CD4-positive, CD25-positive, alpha-beta regulatory T cell (primary cell): Measurements from ENCODE around the gene GOSR2. TPM values are rescaled to one million over a fixed set of nuclear protein-coding genes. Genes with fewer than 3 reads are reported as not detected.

Experiments
- ATAC-seq, 2 donors: fragments of 150-1000 bp; cut with Tn5 transposase; one replicate each; pipeline ENCODE4 v1.10.0; 2021; ENCODE audit warnings: low read depth in 2 of 2, moderate number of reproducible peaks in 2 of 2, moderate library complexity in 1 of 2
- DNase-seq, 3 donors: peaks; one replicate each; pipeline versions ENCODE4 v3.0.0 to v3.0.0-alpha.2; 2012 to 2022; ENCODE audit warnings: mixed read lengths in 1 of 3
- H3K27ac ChIP-seq: one replicate; pipeline ENCODE4 v1.7.0; 2013; ENCODE audit warnings: mild to moderate bottlenecking, low read length; ENCODE audit not compliant: insufficient read depth, poor library complexity, severe bottlenecking
- H3K27me3 ChIP-seq: one replicate; pipeline ENCODE4 v1.7.0; 2013; ENCODE audit warnings: low read length; ENCODE audit not compliant: control insufficient read depth, insufficient read depth
- H3K36me3 ChIP-seq: one replicate; pipeline ENCODE4 v1.7.0; 2013; ENCODE audit warnings: mild to moderate bottlenecking, low read length, moderate library complexity; ENCODE audit not compliant: control insufficient read depth, insufficient read depth
- H3K4me1 ChIP-seq: 2 replicates; pipeline ENCODE4 v1.7.0; 2013; ENCODE audit warnings: mild to moderate bottlenecking, low read length; ENCODE audit not compliant: insufficient read depth, control insufficient read depth, poor library complexity, severe bottlenecking
- H3K4me3 ChIP-seq: one replicate; pipeline ENCODE4 v1.7.0; 2013; ENCODE audit warnings: low read depth, mild to moderate bottlenecking, low read length, moderate library complexity
- H3K9me3 ChIP-seq, 2 experiments: 1 replicate in 1 of 2; 2 replicates in 1 of 2; pipeline ENCODE4 v1.7.0; 2013; ENCODE audit warnings: low read length in 2 of 2, mild to moderate bottlenecking in 1 of 2, moderate library complexity in 1 of 2; ENCODE audit not compliant: control insufficient read depth in 2 of 2
- H3K27ac Mint-ChIP-seq, 3 donors: one replicate each; pipeline ENCODE4 v1.8.0; 2020 to 2022; ENCODE audit warnings: mild to moderate bottlenecking in 3 of 3, mixed read lengths in 3 of 3, moderate library complexity in 2 of 3
- H3K27me3 Mint-ChIP-seq: one replicate; pipeline ENCODE4 v1.8.0; 2022; ENCODE audit warnings: mild to moderate bottlenecking, mixed read lengths
- H3K36me3 Mint-ChIP-seq: one replicate; pipeline ENCODE4 v1.8.0; 2020; ENCODE audit warnings: mixed read lengths
- H3K4me1 Mint-ChIP-seq, 4 donors: one replicate each; pipeline ENCODE4 v1.8.0; 2020 to 2022; ENCODE audit warnings: mixed read lengths in 4 of 4, mild to moderate bottlenecking in 1 of 4
- H3K4me3 Mint-ChIP-seq, 4 donors: one replicate each; pipeline ENCODE4 v1.8.0; 2020 to 2022; ENCODE audit warnings: mild to moderate bottlenecking in 4 of 4, mixed read lengths in 4 of 4, moderate library complexity in 3 of 4
- H3K9me3 Mint-ChIP-seq, 7 donors: one replicate each; pipeline ENCODE4 v1.8.0; 2020 to 2022; ENCODE audit warnings: mixed read lengths in 7 of 7, mild to moderate bottlenecking in 3 of 7, moderate library complexity in 2 of 7
- polyA plus RNA-seq, 4 donors: library from polyadenylated mRNA; unstranded; fragments of 300-500 nt; fragmentation: Illumina TruSeq; gene quantifications; one replicate each; pipeline ENCODE4 v1.2.3, GENCODE V29; 2021
- total RNA-seq: library from RNA; stranded (reverse); gene quantifications from one replicate; pipeline ENCODE4 v1.2.3, GENCODE V29; 2022

GOSR2 gene
- total RNA-seq = 65.4 TPM
- 10 to 100 TPM; 39.9 to 62.3 (median 53.1) TPM for polyA plus RNA-seq

- H3K4me1 ChIP-seq = peaks cover 24% of the 10 kb centered on the region
- Mint-ChIP-seq H3K4me1 (peaks cover 31 to 59% (median 46%) of the 10 kb centered on the region in 4 donors), H3K27me3 (peaks cover 5% of the 10 kb centered on the region), H3K9me3 (peaks cover 0 to 2% (median 0%) of the 10 kb centered on the region in 7 donors), H3K36me3 (peaks cover 4% of the 10 kb centered on the region), H3K27ac (peak within 1 kb of the TSS; percentile 100), H3K4me3 (peak within 1 kb of the TSS; percentile 93 to 96 (median 96))
- peak within 1 kb of the TSS; percentile 89 for H3K27ac ChIP-seq
- DNase-seq (peak; percentile 75 to 95 (median 91)), ATAC-seq (peak; percentile 93 to 94)
- no peaks in the 10 kb centered on the region for H3K27me3 ChIP-seq
- no peaks in the 10 kb centered on the region for H3K36me3 ChIP-seq
- no peaks in the 10 kb centered on the region for H3K9me3 ChIP-seq
- peak within 1 kb of the TSS; percentile 98 for H3K4me3 ChIP-seq
These were observed at the start of gene GOSR2 for GRCh38 chr17:46922804-46923635. Gene GOSR2, plus strand, starts transcription at chr17:46923160. Its CDS starts 33 bp downstream, at chr17:46923193.

- Mint-ChIP-seq H3K4me3 (no peak overlapping the region), H3K27me3 (peaks cover 4% of the 10 kb centered on the region), H3K36me3 (no peaks in the 10 kb centered on the region), H3K9me3 (no peaks in the 10 kb centered on the region), H3K4me1 (no peaks in the 10 kb centered on the region), H3K27ac (peak overlapping the region in 1 of 3 donors; percentile 56)
- DNase-seq = no peak
- no peak overlapping the region for H3K4me3 ChIP-seq
- ATAC-seq = no peak
- no peaks in the 10 kb centered on the region for H3K27me3 ChIP-seq
- H3K36me3 ChIP-seq = no peaks in the 10 kb centered on the region
- H3K27ac ChIP-seq = no peak overlapping the region
- no peaks in the 10 kb centered on the region for H3K9me3 ChIP-seq
- no peaks in the 10 kb centered on the region for H3K4me1 ChIP-seq
These were observed 48.9 kb upstream of the GOSR2 start for GRCh38 chr17:46873941-46874645.

GRCh38 chr17:46874906-46875305 lies 48.1 kb upstream of the GOSR2 start:
- H3K27me3 Mint-ChIP-seq = no peaks in the 10 kb centered on the region
- H3K27ac ChIP-seq = no peak overlapping the region
- H3K27ac Mint-ChIP-seq = no peak overlapping the region
- H3K4me3 ChIP-seq = no peak overlapping the region
- H3K36me3 ChIP-seq = no peaks in the 10 kb centered on the region
- H3K36me3 Mint-ChIP-seq = no peaks in the 10 kb centered on the region
- no peak for DNase-seq
- H3K4me3 Mint-ChIP-seq = no peak overlapping the region
- no peak for ATAC-seq
- no peaks in the 10 kb centered on the region for H3K9me3 ChIP-seq
- no peaks in the 10 kb centered on the region for H3K27me3 ChIP-seq
- no peaks in the 10 kb centered on the region for H3K4me1 ChIP-seq
- no peaks in the 10 kb centered on the region for H3K4me1 Mint-ChIP-seq
- peaks cover 0 to under 1% (median 0%) of the 10 kb centered on the region in 7 donors for H3K9me3 Mint-ChIP-seq

GRCh38 chr17:46875849-46876352 lies 47.1 kb upstream of the GOSR2 start:
- no peak overlapping the region for H3K27ac Mint-ChIP-seq
- no peaks in the 10 kb centered on the region for H3K36me3 ChIP-seq
- H3K4me3 Mint-ChIP-seq = no peak overlapping the region
- DNase-seq (no peak), ATAC-seq (no peak)
- no peaks in the 10 kb centered on the region for H3K27me3 ChIP-seq
- no peaks in the 10 kb centered on the region for H3K27me3 Mint-ChIP-seq
- no peaks in the 10 kb centered on the region for H3K36me3 Mint-ChIP-seq
- no peak overlapping the region for H3K27ac ChIP-seq
- H3K4me3 ChIP-seq = no peak overlapping the region
- no peaks in the 10 kb centered on the region for H3K4me1 ChIP-seq
- no peaks in the 10 kb centered on the region for H3K9me3 ChIP-seq
- H3K9me3 Mint-ChIP-seq = peaks cover 0 to 1% (median 0%) of the 10 kb centered on the region in 7 donors
- no peaks in the 10 kb centered on the region for H3K4me1 Mint-ChIP-seq

GRCh38 chr17:46876353-46876887 lies 46.5 kb upstream of the GOSR2 start:
- H3K27ac ChIP-seq = no peak overlapping the region
- H3K36me3 Mint-ChIP-seq = no peaks in the 10 kb centered on the region
- no peak overlapping the region for H3K27ac Mint-ChIP-seq
- DNase-seq (peak in 1 of 3 donors; percentile 8), ATAC-seq (no peak)
- no peaks in the 10 kb centered on the region for H3K36me3 ChIP-seq
- H3K9me3 Mint-ChIP-seq = peaks cover 0 to 1% (median 0%) of the 10 kb centered on the region in 7 donors
- H3K4me1 Mint-ChIP-seq = no peaks in the 10 kb centered on the region
- no peak overlapping the region for H3K4me3 Mint-ChIP-seq
- H3K27me3 ChIP-seq = no peaks in the 10 kb centered on the region
- H3K4me3 ChIP-seq = no peak overlapping the region
- no peaks in the 10 kb centered on the region for H3K27me3 Mint-ChIP-seq
- no peaks in the 10 kb centered on the region for H3K9me3 ChIP-seq
- H3K4me1 ChIP-seq = no peaks in the 10 kb centered on the region

GRCh38 chr17:46876926-46877325 lies 46.0 kb upstream of the GOSR2 start:
- DNase-seq = no peak
- Histone ChIP-seq H3K9me3 (no peaks in the 10 kb centered on the region), H3K36me3 (no peaks in the 10 kb centered on the region), H3K27ac (no peak overlapping the region), H3K4me3 (no peak overlapping the region), H3K27me3 (no peaks in the 10 kb centered on the region), H3K4me1 (no peaks in the 10 kb centered on the region)
- H3K27me3 Mint-ChIP-seq = no peaks in the 10 kb centered on the region
- no peak overlapping the region for H3K27ac Mint-ChIP-seq
- no peaks in the 10 kb centered on the region for H3K4me1 Mint-ChIP-seq
- no peaks in the 10 kb centered on the region for H3K36me3 Mint-ChIP-seq
- H3K4me3 Mint-ChIP-seq = no peak overlapping the region
- no peak for ATAC-seq
- peaks cover 0 to 1% (median 0%) of the 10 kb centered on the region in 7 donors for H3K9me3 Mint-ChIP-seq

- Histone ChIP-seq H3K9me3 (no peaks in the 10 kb centered on the region), H3K27ac (no peak overlapping the region), H3K27me3 (no peaks in the 10 kb centered on the region), H3K4me3 (no peak overlapping the region), H3K36me3 (no peaks in the 10 kb centered on the region), H3K4me1 (no peaks in the 10 kb centered on the region)
- no peak for ATAC-seq
- H3K36me3 Mint-ChIP-seq = no peaks in the 10 kb centered on the region
- H3K4me1 Mint-ChIP-seq = no peaks in the 10 kb centered on the region
- no peak overlapping the region for H3K4me3 Mint-ChIP-seq
- DNase-seq = peak in 1 of 3 donors; percentile 10
- H3K27ac Mint-ChIP-seq = no peak overlapping the region
- H3K9me3 Mint-ChIP-seq = peaks cover 0 to 1% (median 0%) of the 10 kb centered on the region in 7 donors
- H3K27me3 Mint-ChIP-seq = no peaks in the 10 kb centered on the region
These were observed 45.5 kb upstream of the GOSR2 start for GRCh38 chr17:46877466-46877865.
